Testis (tissue), 3 donors: ENCODE measurements around the gene NCS1. TPM values are rescaled to one million over a fixed set of nuclear protein-coding genes. Genes with fewer than 3 reads are reported as not detected.

ENCODE experiments used
- DNase-seq: peaks from one replicate; pipeline ENCODE4 v3.0.0-alpha.2; 2019
- H3K27ac ChIP-seq, 2 donors: fragments of 200-600 bp; sonication (generic); one replicate each; pipeline ENCODE4 v1.5.1; 2019
- H3K27me3 ChIP-seq: fragments of 200-600 bp; sonication (generic); one replicate; pipeline ENCODE4 v1.5.1; 2019
- H3K36me3 ChIP-seq: fragments of 200-600 bp; sonication (generic); one replicate; pipeline ENCODE4 v1.5.1; 2017; ENCODE audit warnings: low read depth; ENCODE audit errors: missing control alignments
- H3K4me1 ChIP-seq: fragments of 200-600 bp; sonication (generic); one replicate; pipeline ENCODE4 v1.5.1; 2019
- H3K4me3 ChIP-seq, 2 donors: fragments of 200-600 bp; sonication (generic); one replicate each; pipeline ENCODE4 v1.5.1; 2017 to 2019
- H3K9me3 ChIP-seq: fragments of 200-600 bp; sonication (generic); one replicate; pipeline ENCODE4 v1.5.1; 2017
- CTCF ChIP-seq, 3 experiments: fragments of 450-650 bp in 2 of 3; fragments of 200-600 bp in 1 of 3; sonication (generic) in 1 of 3; IDR thresholded peaks; one replicate each; pipeline ENCODE4 v1.5.1; 2016 to 2019; ENCODE audit warnings: antibody characterized with exemption in 3 of 3, mild to moderate bottlenecking in 2 of 3, moderate library complexity in 1 of 3
- POLR2A ChIP-seq: fragments of 450-650 bp; IDR thresholded peaks from one replicate; pipeline ENCODE4 v1.6.1; 2017; ENCODE audit warnings: antibody characterized with exemption, mild to moderate bottlenecking, moderate library complexity
- WGBS, 2 donors: methylation state at CpG; one replicate each; pipeline ENCODE4 v1.1.5; 2018; 5-methylcytosine and 5-hydroxymethylcytosine counted together
- intact Hi-C: fragments of 100-400 bp; cut with DNase I; formaldehyde crosslinking; loops from one replicate; pipeline ENCODE4 v1.15.1; 2023; ENCODE audit warnings: low total_unique reads
- polyA plus RNA-seq: library from polyadenylated mRNA; stranded (reverse); fragments of 350-450 nt; fragmentation: Illumina TruSeq; extraction: RNeasy Lipid Tissue Mini Kit (QIAGEN cat#74804); gene quantifications from one replicate; pipeline ENCODE4 v1.2.3, GENCODE V29; 2014; ENCODE audit warnings: low read depth, low replicate concordance; ENCODE audit not compliant: insufficient read depth
- total RNA-seq, 2 donors: library from RNA; depleted of rRNA; stranded (reverse); fragments of >200 nt; gene quantifications; one replicate each; pipeline ENCODE4 v1.2.3, GENCODE V29; 2016

The NCS1 gene
- total and polyA plus RNA-seq, 3 donors from 2014 or later = 5.2 to 13.0 (median 5.2) TPM

- intact Hi-C loops = no loop called here
- Histone ChIP-seq H3K27ac (no peak overlapping the region), H3K36me3 (no peaks in the 10 kb centered on the region), H3K4me3 (no peak overlapping the region), H3K9me3 (no peaks in the 10 kb centered on the region), H3K4me1 (peaks cover 3% of the 10 kb centered on the region), H3K27me3 (no peaks in the 10 kb centered on the region)
- no peak for DNase-seq
- TF ChIP-seq CTCF (IDR thresholded peaks at IDR 0.05) (no peak), POLR2A (no peak)
- 78 to 80% methylated on average over 10 to 16 of the region's 16 CpGs for WGBS, 2 donors
Measured at GRCh38 chr9:130192382-130192999, 20.3 kb downstream of the NCS1 start.

- intact Hi-C loops = no loop called here
- no peak for DNase-seq
- 86 to 87% methylated on average over 9 of the region's 9 CpGs for WGBS, 2 donors
- Histone ChIP-seq H3K27me3 (no peaks in the 10 kb centered on the region), H3K36me3 (no peaks in the 10 kb centered on the region), H3K27ac (no peak overlapping the region), H3K4me3 (no peak overlapping the region), H3K9me3 (no peaks in the 10 kb centered on the region), H3K4me1 (peaks cover 3% of the 10 kb centered on the region)
- TF ChIP-seq CTCF (IDR thresholded peaks at IDR 0.05) = no peak
- TF ChIP-seq POLR2A = no peak
Measured at GRCh38 chr9:130193103-130193502, 20.9 kb downstream of the NCS1 start.

- 63 to 66% methylated on average over 24 to 27 of the region's 27 CpGs for WGBS, 2 donors
- H3K27me3 ChIP-seq = no peaks in the 10 kb centered on the region
- H3K36me3 ChIP-seq = no peaks in the 10 kb centered on the region
- H3K9me3 ChIP-seq = no peaks in the 10 kb centered on the region
- no peak overlapping the region for H3K4me3 ChIP-seq
- intact Hi-C loops = no loop called here
- no peak for TF ChIP-seq POLR2A
- no peak for DNase-seq
- peaks cover 3% of the 10 kb centered on the region for H3K4me1 ChIP-seq
- no peak overlapping the region for H3K27ac ChIP-seq
Measured at GRCh38 chr9:130193531-130194377, 21.6 kb downstream of the NCS1 start.

DNA sequence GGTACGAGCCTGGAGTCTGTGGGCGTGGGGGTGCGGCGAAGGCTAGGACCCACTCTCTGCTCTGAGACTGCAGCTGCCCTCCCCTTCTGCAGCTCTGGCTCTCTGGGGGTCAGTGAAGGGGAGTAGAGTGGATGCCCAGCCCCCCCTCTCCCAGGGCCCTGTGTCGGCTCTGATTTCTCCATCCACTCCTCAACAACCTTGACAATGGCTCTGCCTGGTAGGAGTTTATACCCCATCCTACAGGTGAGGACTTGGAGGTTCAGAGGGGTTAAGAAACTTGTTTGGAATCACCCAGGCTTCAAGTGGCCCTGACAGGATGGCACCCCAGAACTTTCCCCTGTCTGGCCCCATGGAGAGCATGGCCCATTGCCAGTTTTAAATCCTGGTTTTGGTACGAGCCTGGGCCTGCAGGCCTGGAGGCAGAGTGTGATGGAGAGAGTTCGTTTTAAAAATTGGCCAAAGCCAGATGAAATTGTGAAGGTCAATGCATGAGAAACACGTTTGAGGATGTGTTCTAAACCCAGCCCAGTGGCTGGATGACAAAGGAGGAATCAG lies 22.3 kb downstream of the NCS1 start:
- DNase-seq = no peak
- no peaks in the 10 kb centered on the region for H3K9me3 ChIP-seq
- no peaks in the 10 kb centered on the region for H3K36me3 ChIP-seq
- WGBS, 2 donors = 72 to 77% methylated on average over 7 to 8 of the region's 8 CpGs
- no peak overlapping the region for H3K4me3 ChIP-seq
- H3K4me1 ChIP-seq = peaks cover 3% of the 10 kb centered on the region
- no peaks in the 10 kb centered on the region for H3K27me3 ChIP-seq
- H3K27ac ChIP-seq = no peak overlapping the region
- intact Hi-C loops = no loop called here
- no peak for TF ChIP-seq POLR2A
- TF ChIP-seq CTCF (IDR thresholded peaks at IDR 0.05) = no peak

DNA sequence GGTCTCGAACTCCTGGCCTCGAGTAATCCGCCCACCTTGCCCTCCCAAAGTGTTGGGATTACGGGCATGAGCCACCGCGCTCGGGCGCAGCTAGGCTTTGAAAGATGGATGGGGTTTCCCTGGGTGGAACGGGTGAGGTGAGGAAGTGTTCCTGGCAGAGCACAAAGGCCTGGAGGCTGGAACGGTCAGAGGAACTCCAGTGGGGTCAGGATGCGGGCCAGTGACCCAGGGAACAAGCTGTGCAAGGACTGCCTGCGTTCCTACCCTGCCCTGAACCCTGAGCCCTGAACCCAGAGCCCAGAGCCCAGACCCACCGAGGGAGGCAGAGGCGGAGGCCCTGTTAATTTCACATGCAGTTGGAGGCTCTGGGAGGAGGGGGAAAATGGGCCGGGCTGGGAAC lies 23.4 kb downstream of the NCS1 start:
- intact Hi-C loops = no loop called here
- Histone ChIP-seq H3K4me1 (peaks cover 3% of the 10 kb centered on the region), H3K27me3 (no peaks in the 10 kb centered on the region), H3K27ac (no peak overlapping the region), H3K9me3 (no peaks in the 10 kb centered on the region), H3K4me3 (no peak overlapping the region), H3K36me3 (no peaks in the 10 kb centered on the region)
- WGBS, 2 donors = 49 to 59% methylated on average over 13 to 15 of the region's 15 CpGs
- TF ChIP-seq POLR2A (no peak), CTCF (IDR thresholded peaks at IDR 0.05) (no peak)
- DNase-seq = no peak
